ENCODE measurements around the gene GABRB3.

Gene GABRB3

DNA sequence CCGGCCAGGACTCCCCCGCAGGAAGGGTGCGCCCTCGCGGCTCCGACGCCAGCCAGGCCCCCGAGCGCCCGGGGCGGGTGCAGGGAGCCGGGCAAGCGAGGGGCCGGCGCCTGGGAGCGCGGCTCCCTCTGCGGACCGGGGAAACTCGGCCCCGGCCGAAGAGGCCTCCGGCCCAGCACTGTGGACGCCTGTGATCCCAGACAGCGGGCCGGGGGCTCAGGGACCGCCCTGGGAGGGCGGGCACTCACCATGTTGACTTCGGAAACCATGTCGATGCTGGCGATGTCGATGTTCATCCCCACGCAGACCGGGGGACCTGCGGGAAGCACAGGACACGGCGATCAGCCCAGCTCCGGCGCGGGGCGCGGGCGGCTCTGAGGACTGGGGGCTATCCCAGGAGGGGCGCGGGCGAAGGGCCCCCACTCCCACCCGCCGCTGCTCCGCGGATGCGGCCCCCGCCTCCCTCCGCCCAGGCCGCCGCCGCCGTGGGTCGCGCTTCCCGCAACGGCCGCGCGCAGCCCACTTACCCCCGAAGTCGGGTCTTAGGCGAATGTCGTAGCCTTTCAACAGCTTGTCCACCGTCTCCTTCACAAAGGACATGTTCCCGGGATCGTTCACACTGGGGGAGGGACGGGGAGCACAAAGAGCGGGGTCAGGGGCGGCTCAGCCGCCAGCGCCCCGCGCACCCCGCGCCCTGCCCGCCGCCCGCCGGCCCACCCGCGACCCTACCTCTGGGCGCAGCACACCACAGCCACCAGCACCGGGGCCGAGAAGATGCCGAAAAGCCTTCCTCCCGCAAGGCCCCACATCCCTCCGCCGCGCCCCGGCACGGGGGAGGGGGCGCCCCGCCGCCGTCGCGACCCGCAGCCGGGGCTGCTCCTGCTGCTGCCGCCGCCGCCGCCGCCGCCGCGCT lies at the start of gene GABRB3:
Gene GABRB3, minus strand, starts transcription at position 913 of the 913 bp plus-strand sequence.
- no peak for DNase-seq (ENCODE audit: low read depth)
- TF ChIP-seq, protein P1, sequence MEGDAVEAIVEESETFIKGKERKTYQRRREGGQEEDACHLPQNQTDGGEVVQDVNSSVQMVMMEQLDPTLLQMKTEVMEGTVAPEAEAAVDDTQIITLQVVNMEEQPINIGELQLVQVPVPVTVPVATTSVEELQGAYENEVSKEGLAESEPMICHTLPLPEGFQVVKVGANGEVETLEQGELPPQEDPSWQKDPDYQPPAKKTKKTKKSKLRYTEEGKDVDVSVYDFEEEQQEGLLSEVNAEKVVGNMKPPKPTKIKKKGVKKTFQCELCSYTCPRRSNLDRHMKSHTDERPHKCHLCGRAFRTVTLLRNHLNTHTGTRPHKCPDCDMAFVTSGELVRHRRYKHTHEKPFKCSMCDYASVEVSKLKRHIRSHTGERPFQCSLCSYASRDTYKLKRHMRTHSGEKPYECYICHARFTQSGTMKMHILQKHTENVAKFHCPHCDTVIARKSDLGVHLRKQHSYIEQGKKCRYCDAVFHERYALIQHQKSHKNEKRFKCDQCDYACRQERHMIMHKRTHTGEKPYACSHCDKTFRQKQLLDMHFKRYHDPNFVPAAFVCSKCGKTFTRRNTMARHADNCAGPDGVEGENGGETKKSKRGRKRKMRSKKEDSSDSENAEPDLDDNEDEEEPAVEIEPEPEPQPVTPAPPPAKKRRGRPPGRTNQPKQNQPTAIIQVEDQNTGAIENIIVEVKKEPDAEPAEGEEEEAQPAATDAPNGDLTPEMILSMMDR (conservative IDR thresholded peaks at IDR 0.05; ENCODE audit: low read depth, low read length) = no peak
- H3K4me3 ChIP-seq (ENCODE audit: low read depth, low read length) = no peak within 1 kb of the TSS

DNA sequence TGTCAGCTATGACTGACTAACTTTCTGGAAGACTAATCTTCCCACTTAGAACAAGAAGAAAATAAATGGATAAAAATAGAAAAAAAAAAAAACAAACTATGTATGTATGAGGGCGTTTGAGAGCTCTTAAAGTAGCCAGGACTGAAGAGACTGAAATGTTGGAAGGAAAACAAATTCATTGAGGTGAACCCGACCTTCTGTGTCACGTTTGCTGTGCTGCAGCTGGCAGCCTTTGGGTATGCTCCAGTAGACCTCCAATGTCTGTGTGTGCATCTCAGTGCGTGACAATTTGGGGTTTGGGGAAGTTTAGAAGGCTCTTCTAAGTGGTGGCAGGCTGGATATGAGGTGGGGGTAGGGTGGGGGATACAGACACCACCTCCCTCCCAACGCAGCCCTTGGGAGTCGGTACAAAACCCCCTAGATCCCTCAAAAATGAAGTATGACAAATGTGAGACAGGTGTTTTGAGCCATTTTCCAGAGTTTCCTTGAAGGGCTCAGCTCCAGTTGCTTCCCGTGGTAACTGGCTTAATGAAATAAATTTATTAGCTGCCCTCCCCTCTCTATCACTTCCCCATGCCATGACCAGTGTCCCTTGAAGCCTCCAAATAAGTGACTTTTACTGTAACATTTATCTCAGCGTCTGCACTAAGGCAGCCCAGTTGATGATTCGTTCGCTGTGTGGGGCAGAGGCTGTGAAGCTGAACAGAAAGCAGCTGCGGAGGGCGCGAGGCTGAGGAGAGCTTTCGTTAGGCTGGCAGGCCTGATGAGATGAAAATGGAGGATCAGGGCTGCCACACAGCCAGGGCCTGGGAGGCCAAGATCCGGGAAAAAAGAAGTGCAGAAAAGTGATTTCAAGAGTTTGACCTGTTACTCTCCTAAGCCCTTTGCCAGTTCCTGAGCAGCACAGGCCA lies 34.9 kb upstream of the GABRB3 start:
- no peak for DNase-seq (ENCODE audit: low read depth)
- TF ChIP-seq, protein P1 (conservative IDR thresholded peaks at IDR 0.05; ENCODE audit: low read depth, low read length) = no peak
- no peak overlapping the region for H3K4me3 ChIP-seq (ENCODE audit: low read depth, low read length)

DNA sequence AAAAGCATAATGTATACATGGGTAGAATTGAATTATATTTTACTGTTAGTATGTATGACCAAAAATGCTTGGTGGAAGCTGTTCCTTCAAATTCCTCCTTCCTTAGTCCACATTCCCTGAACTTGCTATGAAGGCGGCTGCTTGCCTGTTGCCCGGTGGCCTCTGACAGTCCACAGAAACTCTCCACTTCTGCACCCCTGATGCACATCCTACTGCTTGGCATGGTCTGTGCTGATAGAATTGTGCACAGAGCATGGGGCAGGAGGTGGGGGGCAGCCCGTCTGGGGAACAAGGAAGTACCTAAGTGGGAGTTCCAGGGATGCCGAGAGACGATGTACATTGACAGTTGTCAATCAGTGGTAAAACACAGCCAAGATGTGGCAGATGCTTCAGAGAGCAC lies 33.7 kb upstream of the GABRB3 start:
- no peak overlapping the region for H3K4me3 ChIP-seq (ENCODE audit: low read depth, low read length)
- no peak for DNase-seq (ENCODE audit: low read depth)
- TF ChIP-seq, protein P1 (conservative IDR thresholded peaks at IDR 0.05; ENCODE audit: low read depth, low read length) = no peak

DNA sequence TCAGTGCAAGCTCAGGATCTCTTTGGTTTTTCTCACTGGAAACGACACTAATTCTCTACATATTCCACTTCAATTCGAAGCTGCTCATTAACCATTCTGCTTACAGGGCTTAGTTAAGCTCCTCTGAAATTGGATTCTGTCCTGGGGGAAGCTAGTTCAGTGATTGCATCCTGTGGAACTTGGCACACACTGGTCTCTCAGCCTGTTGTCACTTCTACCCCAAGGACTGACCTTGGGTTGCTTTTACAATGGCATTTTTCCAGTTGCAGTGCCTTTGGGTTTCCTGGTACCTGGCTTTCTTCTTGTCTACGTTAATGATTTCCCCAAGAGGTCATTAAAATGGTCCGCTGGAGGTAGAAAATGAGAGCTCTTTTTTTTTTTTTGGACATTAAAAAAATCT lies 33.3 kb upstream of the GABRB3 start:
- TF ChIP-seq, protein P1 (conservative IDR thresholded peaks at IDR 0.05; ENCODE audit: low read depth, low read length) = no peak
- no peak overlapping the region for H3K4me3 ChIP-seq (ENCODE audit: low read depth, low read length)
- DNase-seq (ENCODE audit: low read depth) = no peak

DNA sequence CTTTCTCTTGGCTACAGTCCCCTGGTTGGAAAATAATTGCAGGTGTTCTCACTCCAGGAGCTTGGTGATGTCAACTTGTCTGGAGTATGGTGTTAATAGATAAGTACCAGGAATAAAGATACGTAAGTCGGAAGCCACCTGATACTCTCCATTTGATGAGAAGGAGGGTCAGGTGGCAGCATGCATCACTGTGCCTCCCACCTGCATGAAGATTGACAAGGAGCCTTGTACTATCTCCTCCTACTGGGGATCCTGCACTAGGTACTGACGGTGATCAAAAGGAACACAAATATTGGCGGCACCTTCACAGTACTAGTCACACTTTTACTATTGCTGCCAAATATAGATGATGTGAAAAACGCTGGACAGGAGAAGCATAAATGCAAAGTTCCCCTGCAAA lies 32.6 kb upstream of the GABRB3 start:
- TF ChIP-seq, protein P1 (conservative IDR thresholded peaks at IDR 0.05; ENCODE audit: low read depth, low read length) = no peak
- no peak for DNase-seq (ENCODE audit: low read depth)
- no peak overlapping the region for H3K4me3 ChIP-seq (ENCODE audit: low read depth, low read length)

DNA sequence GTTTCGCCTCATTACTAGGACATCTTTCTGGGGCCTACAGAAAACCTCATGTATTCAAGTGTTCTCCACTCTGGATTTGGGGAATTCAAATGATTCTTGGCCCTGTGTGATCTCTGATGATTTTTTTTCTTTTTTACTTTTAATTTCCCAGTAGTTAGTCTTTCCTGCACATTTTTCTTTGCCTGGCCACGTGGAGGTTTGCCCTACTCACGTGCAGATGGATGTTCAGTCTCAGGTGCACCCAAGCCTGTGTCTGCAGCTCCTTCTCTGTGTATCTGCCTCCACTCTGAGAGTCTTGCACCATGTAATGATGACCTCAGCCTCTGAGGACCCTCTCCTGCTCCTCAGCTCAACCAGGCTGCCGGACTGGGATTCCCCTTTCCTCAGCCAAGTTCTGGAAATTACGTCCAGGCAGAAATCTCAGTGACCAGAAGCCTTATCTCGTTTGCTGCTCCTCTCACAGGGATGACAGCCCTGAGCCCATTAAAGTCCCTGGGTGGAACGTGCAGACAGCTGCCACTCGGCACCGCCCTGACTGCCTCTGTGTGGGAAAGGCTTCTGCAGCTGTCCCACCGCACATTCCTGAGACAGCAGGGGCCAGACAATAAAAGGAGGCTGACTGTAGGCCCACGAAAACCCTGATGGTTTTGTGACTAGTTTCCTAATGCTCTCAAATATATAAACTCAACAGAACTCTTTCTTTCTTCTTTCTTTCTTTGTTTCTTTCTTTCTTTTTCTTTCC lies 31.4 kb upstream of the GABRB3 start:
- no peak overlapping the region for H3K4me3 ChIP-seq (ENCODE audit: low read depth, low read length)
- no peak for DNase-seq (ENCODE audit: low read depth)
- TF ChIP-seq, protein P1 (conservative IDR thresholded peaks at IDR 0.05; ENCODE audit: low read depth, low read length) = no peak

All from choroid plexus epithelial cell (primary cell).